ENCODE results near the gene ZNF827. TPM values are rescaled to one million over a fixed set of nuclear protein-coding genes. Genes with fewer than 3 reads are reported as not detected.
A peak's percentile ranks its signal among the peaks of the same experiment; 100 is the strongest.

The ZNF827 gene
- total and polyA plus RNA-seq, 2 experiments from 2014 or later, result 20.3 to 33.1 TPM

DNA sequence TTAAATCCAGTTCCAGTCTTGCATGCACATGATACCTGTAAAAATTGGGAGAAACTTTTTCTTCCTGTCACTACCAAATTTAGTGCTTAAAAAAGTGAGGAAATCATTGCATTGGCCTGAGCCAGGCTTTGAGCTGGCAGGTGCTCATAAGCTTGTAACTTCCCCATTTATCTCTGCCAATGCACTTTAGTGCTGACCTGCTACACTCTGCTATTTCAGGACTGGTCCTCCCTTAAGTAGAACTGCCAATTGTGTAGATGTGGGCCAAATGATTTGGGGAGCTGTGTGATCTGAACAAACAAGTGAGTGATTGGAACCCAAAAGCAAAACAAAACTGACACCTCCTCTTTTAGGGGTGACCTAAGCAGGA, 51.8 kb downstream of the ZNF827 start:
- Histone ChIP-seq H3K27ac (ENCODE audit: low read depth) (peak overlapping the region; percentile 95), H3K36me3 (ENCODE audit: insufficient read depth) (no peaks in the 10 kb centered on the region; the same call in none of the 2 replicates), H3K79me2 (replicated peaks; ENCODE audit: insufficient read depth) (peaks cover 71% of the 10 kb centered on the region), H3K4me3 (no peak overlapping the region), H3K4me1 (ENCODE audit: insufficient read depth) (peaks cover 69% of the 10 kb centered on the region), H2AFZ (no peak overlapping the region), H3K27me3 (ENCODE audit: insufficient read depth) (no peaks in the 10 kb centered on the region), H3K4me2 (peak overlapping the region; percentile 19; the same call in 1 of the 2 replicates), H3F3A (replicated peaks; ENCODE audit: low read depth) (peaks cover 11% of the 10 kb centered on the region), H4K20me1 (replicated peaks; ENCODE audit: insufficient read depth) (no peaks in the 10 kb centered on the region), H3K9me2 (ENCODE audit: insufficient read depth) (no peaks in the 10 kb centered on the region)
- DNase-seq (ENCODE audit: low spot score), result no peak
- Mint-ChIP-seq H3K27me3 (ENCODE audit: insufficient read depth, low read depth, poor library complexity) (peaks cover 2% of the 10 kb centered on the region), H3K36me3 (ENCODE audit: low read depth) (peaks cover 73% of the 10 kb centered on the region), H3K4me1 (peaks cover 77% of the 10 kb centered on the region), H3K27ac (peak overlapping the region; percentile 85), H3K9me3 (no peaks in the 10 kb centered on the region), H3K4me3 (no peak overlapping the region)
- TF ChIP-seq CREB1 (CRISPR knock-in tag; IDR thresholded peaks at IDR 0.05; ENCODE audit: low read depth) (no peak), ZNF331 (CRISPR knock-in tag; IDR thresholded peaks at IDR 0.05; ENCODE audit: low read depth) (no peak), EZH2 (IDR thresholded peaks at IDR 0.05; ENCODE audit: low read depth, unreplicated experiment) (no peak)
- TF ChIP-seq, protein P1, sequence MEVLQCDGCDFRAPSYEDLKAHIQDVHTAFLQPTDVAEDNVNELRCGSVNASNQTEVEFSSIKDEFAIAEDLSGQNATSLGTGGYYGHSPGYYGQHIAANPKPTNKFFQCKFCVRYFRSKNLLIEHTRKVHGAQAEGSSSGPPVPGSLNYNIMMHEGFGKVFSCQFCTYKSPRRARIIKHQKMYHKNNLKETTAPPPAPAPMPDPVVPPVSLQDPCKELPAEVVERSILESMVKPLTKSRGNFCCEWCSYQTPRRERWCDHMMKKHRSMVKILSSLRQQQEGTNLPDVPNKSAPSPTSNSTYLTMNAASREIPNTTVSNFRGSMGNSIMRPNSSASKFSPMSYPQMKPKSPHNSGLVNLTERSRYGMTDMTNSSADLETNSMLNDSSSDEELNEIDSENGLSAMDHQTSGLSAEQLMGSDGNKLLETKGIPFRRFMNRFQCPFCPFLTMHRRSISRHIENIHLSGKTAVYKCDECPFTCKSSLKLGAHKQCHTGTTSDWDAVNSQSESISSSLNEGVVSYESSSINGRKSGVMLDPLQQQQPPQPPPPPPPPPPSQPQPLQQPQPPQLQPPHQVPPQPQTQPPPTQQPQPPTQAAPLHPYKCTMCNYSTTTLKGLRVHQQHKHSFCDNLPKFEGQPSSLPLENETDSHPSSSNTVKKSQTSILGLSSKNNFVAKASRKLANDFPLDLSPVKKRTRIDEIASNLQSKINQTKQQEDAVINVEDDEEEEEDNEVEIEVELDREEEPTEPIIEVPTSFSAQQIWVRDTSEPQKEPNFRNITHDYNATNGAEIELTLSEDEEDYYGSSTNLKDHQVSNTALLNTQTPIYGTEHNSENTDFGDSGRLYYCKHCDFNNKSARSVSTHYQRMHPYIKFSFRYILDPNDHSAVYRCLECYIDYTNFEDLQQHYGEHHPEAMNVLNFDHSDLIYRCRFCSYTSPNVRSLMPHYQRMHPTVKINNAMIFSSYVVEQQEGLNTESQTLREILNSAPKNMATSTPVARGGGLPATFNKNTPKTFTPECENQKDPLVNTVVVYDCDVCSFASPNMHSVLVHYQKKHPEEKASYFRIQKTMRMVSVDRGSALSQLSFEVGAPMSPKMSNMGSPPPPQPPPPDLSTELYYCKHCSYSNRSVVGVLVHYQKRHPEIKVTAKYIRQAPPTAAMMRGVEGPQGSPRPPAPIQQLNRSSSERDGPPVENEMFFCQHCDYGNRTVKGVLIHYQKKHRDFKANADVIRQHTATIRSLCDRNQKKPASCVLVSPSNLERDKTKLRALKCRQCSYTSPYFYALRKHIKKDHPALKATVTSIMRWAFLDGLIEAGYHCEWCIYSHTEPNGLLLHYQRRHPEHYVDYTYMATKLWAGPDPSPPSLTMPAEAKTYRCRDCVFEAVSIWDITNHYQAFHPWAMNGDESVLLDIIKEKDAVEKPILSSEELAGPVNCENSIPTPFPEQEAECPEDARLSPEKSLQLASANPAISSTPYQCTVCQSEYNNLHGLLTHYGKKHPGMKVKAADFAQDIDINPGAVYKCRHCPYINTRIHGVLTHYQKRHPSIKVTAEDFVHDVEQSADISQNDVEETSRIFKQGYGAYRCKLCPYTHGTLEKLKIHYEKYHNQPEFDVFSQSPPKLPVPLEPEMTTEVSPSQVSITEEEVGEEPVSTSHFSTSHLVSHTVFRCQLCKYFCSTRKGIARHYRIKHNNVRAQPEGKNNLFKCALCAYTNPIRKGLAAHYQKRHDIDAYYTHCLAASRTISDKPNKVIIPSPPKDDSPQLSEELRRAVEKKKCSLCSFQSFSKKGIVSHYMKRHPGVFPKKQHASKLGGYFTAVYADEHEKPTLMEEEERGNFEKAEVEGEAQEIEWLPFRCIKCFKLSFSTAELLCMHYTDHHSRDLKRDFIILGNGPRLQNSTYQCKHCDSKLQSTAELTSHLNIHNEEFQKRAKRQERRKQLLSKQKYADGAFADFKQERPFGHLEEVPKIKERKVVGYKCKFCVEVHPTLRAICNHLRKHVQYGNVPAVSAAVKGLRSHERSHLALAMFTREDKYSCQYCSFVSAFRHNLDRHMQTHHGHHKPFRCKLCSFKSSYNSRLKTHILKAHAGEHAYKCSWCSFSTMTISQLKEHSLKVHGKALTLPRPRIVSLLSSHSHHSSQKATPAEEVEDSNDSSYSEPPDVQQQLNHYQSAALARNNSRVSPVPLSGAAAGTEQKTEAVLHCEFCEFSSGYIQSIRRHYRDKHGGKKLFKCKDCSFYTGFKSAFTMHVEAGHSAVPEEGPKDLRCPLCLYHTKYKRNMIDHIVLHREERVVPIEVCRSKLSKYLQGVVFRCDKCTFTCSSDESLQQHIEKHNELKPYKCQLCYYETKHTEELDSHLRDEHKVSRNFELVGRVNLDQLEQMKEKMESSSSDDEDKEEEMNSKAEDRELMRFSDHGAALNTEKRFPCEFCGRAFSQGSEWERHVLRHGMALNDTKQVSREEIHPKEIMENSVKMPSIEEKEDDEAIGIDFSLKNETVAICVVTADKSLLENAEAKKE (CRISPR knock-in tag; IDR thresholded peaks at IDR 0.05), result no peak
- TF ChIP-seq, protein P2, sequence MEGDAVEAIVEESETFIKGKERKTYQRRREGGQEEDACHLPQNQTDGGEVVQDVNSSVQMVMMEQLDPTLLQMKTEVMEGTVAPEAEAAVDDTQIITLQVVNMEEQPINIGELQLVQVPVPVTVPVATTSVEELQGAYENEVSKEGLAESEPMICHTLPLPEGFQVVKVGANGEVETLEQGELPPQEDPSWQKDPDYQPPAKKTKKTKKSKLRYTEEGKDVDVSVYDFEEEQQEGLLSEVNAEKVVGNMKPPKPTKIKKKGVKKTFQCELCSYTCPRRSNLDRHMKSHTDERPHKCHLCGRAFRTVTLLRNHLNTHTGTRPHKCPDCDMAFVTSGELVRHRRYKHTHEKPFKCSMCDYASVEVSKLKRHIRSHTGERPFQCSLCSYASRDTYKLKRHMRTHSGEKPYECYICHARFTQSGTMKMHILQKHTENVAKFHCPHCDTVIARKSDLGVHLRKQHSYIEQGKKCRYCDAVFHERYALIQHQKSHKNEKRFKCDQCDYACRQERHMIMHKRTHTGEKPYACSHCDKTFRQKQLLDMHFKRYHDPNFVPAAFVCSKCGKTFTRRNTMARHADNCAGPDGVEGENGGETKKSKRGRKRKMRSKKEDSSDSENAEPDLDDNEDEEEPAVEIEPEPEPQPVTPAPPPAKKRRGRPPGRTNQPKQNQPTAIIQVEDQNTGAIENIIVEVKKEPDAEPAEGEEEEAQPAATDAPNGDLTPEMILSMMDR (conservative IDR thresholded peaks at IDR 0.05; ENCODE audit: low read depth in 2 of 2), result no peak
- ATAC-seq, result peak; percentile 10; the same call in 1 of the 3 replicates

All from GM23338 (cell line).